Activated CD8-positive, alpha-beta memory T cell treated with anti-CD3 and anti-CD28 coated beads, Interleukin-2, amount 10 ng/mL, durations not matched to agents 7 days and 5 days (primary cell): Measurements from ENCODE around the gene FBXW12. TPM values are rescaled to one million over a fixed set of nuclear protein-coding genes. Genes with fewer than 3 reads are reported as not detected.

ENCODE experiments used
- ATAC-seq: fragments of 150-1000 bp; cut with Tn5 transposase; one replicate; pipeline ENCODE4 v1.10.0; 2021; ENCODE audit warnings: moderate library complexity
- CTCF ChIA-PET: fragments of 350-600 bp; sonication (Branson Sonifier 250); formaldehyde crosslinking; loops from one replicate; lab custom pipeline; 2021; ENCODE audit warnings: antibody characterized with exemption; lab: Charles Lee
- DNase-seq: peaks from one replicate; pipeline ENCODE4 v3.0.0-alpha.2; 2020
- H3K27ac Mint-ChIP-seq: one replicate; pipeline ENCODE4 v1.8.0; 2021; ENCODE audit warnings: mild to moderate bottlenecking, mixed read lengths
- H3K27me3 Mint-ChIP-seq: one replicate; pipeline ENCODE4 v1.8.0; 2021; ENCODE audit warnings: mixed read lengths
- H3K36me3 Mint-ChIP-seq: one replicate; pipeline ENCODE4 v1.8.0; 2021; ENCODE audit warnings: mild to moderate bottlenecking, mixed read lengths
- H3K4me1 Mint-ChIP-seq: one replicate; pipeline ENCODE4 v1.8.0; 2021; ENCODE audit warnings: mixed read lengths
- H3K4me3 Mint-ChIP-seq: one replicate; pipeline ENCODE4 v1.8.0; 2021; ENCODE audit warnings: mild to moderate bottlenecking, moderate library complexity, mixed read lengths
- H3K9me3 Mint-ChIP-seq: one replicate; pipeline ENCODE4 v1.8.0; 2022; ENCODE audit warnings: low read depth, mixed read lengths
- total RNA-seq, 2 experiments: library from RNA; stranded (reverse); gene quantifications; one replicate each; pipeline ENCODE4 v1.2.3, GENCODE V29; 2021

FBXW12 gene
- total RNA-seq, 2 experiments from 2014 or later: not detected

- Mint-ChIP-seq H3K36me3 (peaks cover 27% of the 10 kb centered on the region), H3K27ac (peak overlapping the region; percentile 97), H3K4me1 (peaks cover 56% of the 10 kb centered on the region), H3K27me3 (no peaks in the 10 kb centered on the region), H3K4me3 (peak overlapping the region; percentile 97), H3K9me3 (no peaks in the 10 kb centered on the region)
- no peak for ATAC-seq
- CTCF ChIA-PET: interaction anchor here (0.9 to 3.4 kb wide), 3 partner anchors 31 to 160 kb away, joined by 3 to 15 read pairs (median 3); no protein-coding TSS in a partner anchor
- DNase-seq: no peak
Measured at GRCh38 chr3:48441940-48442339, 69.9 kb downstream of the FBXW12 start.

Other genes starting within 250 kb of the FBXW12 start
- 10 to 100 TPM; 33.1 to 39.4 TPM for gene CDC25A, start 183.8 kb upstream of the FBXW12 start, total RNA-seq
- not detected for gene CAMP, start 148.7 kb upstream of the FBXW12 start, total RNA-seq
- 10 to 100 TPM; 25.3 to 36.3 TPM for gene ZNF589, start 131.1 kb upstream of the FBXW12 start, total RNA-seq
- gene NME6, start 70.9 kb upstream of the FBXW12 start, total RNA-seq: 10 to 100 TPM; 26.3 to 34.5 TPM
- gene SPINK8, start 38.6 kb upstream of the FBXW12 start, total RNA-seq: not detected
- 1 to 10 TPM; 1.8 to 4.0 TPM for gene PLXNB1, start 57.9 kb downstream of the FBXW12 start, total RNA-seq
- 10 to 100 TPM; 18.4 to 21.9 TPM for gene CCDC51, start 67.9 kb downstream of the FBXW12 start, total RNA-seq
- gene TMA7, start 68.0 kb downstream of the FBXW12 start, total RNA-seq: 100 to 1,000 TPM; 219 to 298 TPM
- 10 to 100 TPM; 20.9 to 21.2 TPM for gene ATRIP, start 74.5 kb downstream of the FBXW12 start, total RNA-seq
- 100 to 1,000 TPM; 198 to 313 TPM for gene SHISA5, start 132.0 kb downstream of the FBXW12 start, total RNA-seq
- 10 to 100 TPM; 12.2 to 26.9 TPM for gene PFKFB4, start 184.6 kb downstream of the FBXW12 start, total RNA-seq
- gene UCN2, start 191.6 kb downstream of the FBXW12 start, total RNA-seq: not detected
- 1 to 10 TPM; 1.1 TPM for gene COL7A1, start 223.1 kb downstream of the FBXW12 start, total RNA-seq
- gene UQCRC1, start 237.4 kb downstream of the FBXW12 start, total RNA-seq: 100 to 1,000 TPM; 201 to 220 TPM
- under 1 TPM in 1 of 2 experiments, not detected in 1; 0.73 TPM for gene TMEM89, start 249.6 kb downstream of the FBXW12 start, total RNA-seq